PC-9 (cell line): Measurements from ENCODE around the gene HHIPL1. TPM values are rescaled to one million over a fixed set of nuclear protein-coding genes. Genes with fewer than 3 reads are reported as not detected.

Experiments
- BruUV-seq: library from RNA; stranded (reverse); fragments of 400-500 nt; replicated peaks from 2 replicates; lab custom pipeline; 2021; lab: Mats Ljungman, UMichigan
- CTCF ChIA-PET: fragments of 300-600 bp; sonication (Branson Sonifier 250); formaldehyde crosslinking; loops from one replicate; lab custom pipeline; 2022; ENCODE audit warnings: antibody characterized with exemption; lab: Charles Lee
- POLR2A ChIA-PET: fragments of 300-600 bp; sonication (Branson Sonifier 250); formaldehyde crosslinking; loops from one replicate; lab custom pipeline; 2022; ENCODE audit warnings: antibody characterized with exemption; ENCODE audit not compliant: unreplicated experiment; lab: Charles Lee
- DNase-seq, 2 experiments: peaks; one replicate each; pipeline versions ENCODE4 v3.0.0 to v3.0.0-alpha.2; 2015 to 2022; ENCODE audit warnings: mixed read lengths in 1 of 2
- H2AFZ ChIP-seq: fragments of 200-600 bp; sonication (generic); 2 replicates; pipeline ENCODE4 v1.8.1; 2017; ENCODE audit warnings: antibody characterized with exemption
- H3F3A ChIP-seq: fragments of 200-600 bp; sonication (generic); 2 replicates; pipeline ENCODE4 v1.8.1; 2017; ENCODE audit warnings: antibody characterized with exemption, mild to moderate bottlenecking, low read depth; ENCODE audit not compliant: insufficient read depth
- H3K27ac ChIP-seq: fragments of 200-600 bp; sonication (generic); 2 replicates; pipeline ENCODE4 v1.6.1; 2016; ENCODE audit warnings: mixed run types
- H3K27me3 ChIP-seq: fragments of 200-600 bp; sonication (generic); 2 replicates; pipeline ENCODE4 v1.6.1; 2016; ENCODE audit warnings: low read depth, mixed run types; ENCODE audit not compliant: insufficient read depth
- H3K36me3 ChIP-seq: fragments of 200-600 bp; sonication (generic); 2 replicates; pipeline ENCODE4 v1.6.1; 2016; ENCODE audit warnings: low read depth, mixed run types
- H3K4me1 ChIP-seq: fragments of 200-600 bp; sonication (generic); replicated peaks from 2 replicates; pipeline ENCODE4 v1.6.1; 2016; ENCODE audit warnings: mixed run types; ENCODE audit not compliant: insufficient read depth
- H3K4me2 ChIP-seq: fragments of 200-600 bp; sonication (generic); 2 replicates; pipeline ENCODE4 v1.6.1; 2017; ENCODE audit warnings: mixed run types
- H3K4me3 ChIP-seq: fragments of 200-600 bp; sonication (generic); 2 replicates; pipeline ENCODE4 v1.6.1; 2016; ENCODE audit warnings: mixed run types
- H3K79me2 ChIP-seq: fragments of 200-600 bp; sonication (generic); 2 replicates; pipeline ENCODE4 v1.6.1; 2017; ENCODE audit warnings: low read depth, mixed run types
- H3K9me2 ChIP-seq: fragments of 200-600 bp; sonication (generic); 2 replicates; pipeline ENCODE4 v1.8.1; 2017; ENCODE audit warnings: mild to moderate bottlenecking; ENCODE audit not compliant: insufficient read depth
- H3K9me3 ChIP-seq: fragments of 200-600 bp; sonication (generic); 2 replicates; pipeline ENCODE4 v1.8.1; 2016; ENCODE audit warnings: low read depth; ENCODE audit not compliant: insufficient read depth
- H4K20me1 ChIP-seq: fragments of 200-600 bp; sonication (generic); 2 replicates; pipeline ENCODE4 v1.8.1; 2017; ENCODE audit not compliant: insufficient read depth
- CTCF ChIP-seq: fragments of 200-600 bp; sonication (generic); conservative IDR thresholded peaks from 2 replicates; pipeline ENCODE4 v1.6.1; 2017; ENCODE audit warnings: mixed run types, antibody characterized with exemption, mild to moderate bottlenecking, moderate library complexity
- EZH2 ChIP-seq: fragments of 200-600 bp; sonication (generic); IDR thresholded peaks from 2 replicates; pipeline ENCODE4 v1.8.0; 2017; ENCODE audit warnings: antibody characterized with exemption, low read depth
- intact Hi-C: fragments of 100-400 bp; cut with micrococcal nuclease; formaldehyde crosslinking; loops from one replicate; pipeline ENCODE4 v1.10.0; 2022; ENCODE audit not compliant: unreplicated experiment
- total RNA-seq: library from RNA; stranded (reverse); gene quantifications from 2 replicates; pipeline ENCODE4 v1.2.3, GENCODE V29; 2021

Gene HHIPL1
- total RNA-seq, 1 experiment from 2014 or later, result 0.28 TPM

- Histone ChIP-seq H3K36me3 (no peaks in the 10 kb centered on the region), H3K9me3 (no peaks in the 10 kb centered on the region), H3F3A (no peaks in the 10 kb centered on the region), H3K4me1 (no peaks in the 10 kb centered on the region), H3K27ac (no peak overlapping the region), H3K4me3 (no peak overlapping the region), H3K4me2 (no peak overlapping the region), H3K27me3 (no peaks in the 10 kb centered on the region), H2AFZ (no peak overlapping the region), H3K9me2 (no peaks in the 10 kb centered on the region), H4K20me1 (no peaks in the 10 kb centered on the region), H3K79me2 (no peaks in the 10 kb centered on the region)
- ChIA-PET CTCF (no interaction called here), POLR2A (no interaction called here)
- no TSS peak for BruUV-seq
- DNase-seq, result no peak
- intact Hi-C loops, result no loop called here
- no peak for TF ChIP-seq CTCF
- no peak for TF ChIP-seq EZH2
Observed at GRCh38 chr14:99608591-99608990, 36.3 kb upstream of the HHIPL1 start.

DNA sequence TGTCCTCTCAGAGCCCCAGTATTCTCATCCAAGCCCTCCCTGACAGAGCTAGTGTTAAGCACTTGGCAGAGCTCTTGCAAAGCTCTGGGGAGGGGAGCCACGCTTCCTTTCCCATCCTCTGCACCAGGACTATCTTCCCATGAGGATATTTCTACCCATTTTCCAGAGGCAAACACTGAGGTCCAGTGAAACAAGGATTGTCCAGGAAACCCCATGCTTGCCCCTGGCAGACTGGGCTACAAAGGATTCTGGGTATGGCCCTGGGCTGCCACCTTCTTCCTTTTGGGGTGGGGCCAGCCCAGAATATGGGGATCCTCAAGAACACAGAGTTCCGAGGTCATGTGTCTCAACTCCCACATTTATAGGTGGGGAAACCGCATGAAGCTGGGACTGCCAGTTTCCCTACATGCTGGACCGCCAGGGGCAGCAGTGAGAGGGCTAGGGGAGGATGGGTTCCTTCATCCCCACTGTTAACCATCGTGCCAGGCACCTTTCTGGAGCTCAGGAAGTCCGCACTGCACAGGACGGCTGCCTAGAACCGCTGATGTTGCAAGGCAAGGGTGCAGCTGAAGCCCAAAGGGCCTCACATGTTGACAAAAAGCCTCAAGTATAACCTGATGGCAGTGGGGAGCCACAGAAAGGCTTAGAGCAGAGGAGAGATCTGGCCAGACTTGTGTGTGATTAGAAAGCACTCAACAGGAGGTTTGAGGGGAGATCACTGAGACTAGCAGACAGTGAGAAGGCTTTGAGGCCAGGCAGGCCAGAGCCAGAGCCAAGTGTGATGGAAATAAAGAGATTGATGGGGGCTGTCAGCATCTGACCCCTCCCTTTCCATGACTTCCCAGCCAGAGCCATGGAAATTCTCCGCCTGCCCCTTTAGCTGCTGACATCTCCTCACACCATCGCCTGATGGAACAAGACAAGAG lies 35.4 kb upstream of the HHIPL1 start:
- Histone ChIP-seq H3K4me3 (no peak overlapping the region), H3K27ac (no peak overlapping the region), H3K4me1 (no peaks in the 10 kb centered on the region), H3K4me2 (no peak overlapping the region), H4K20me1 (no peaks in the 10 kb centered on the region), H3F3A (no peaks in the 10 kb centered on the region), H3K9me3 (no peaks in the 10 kb centered on the region), H2AFZ (no peak overlapping the region), H3K79me2 (no peaks in the 10 kb centered on the region), H3K36me3 (no peaks in the 10 kb centered on the region), H3K9me2 (no peaks in the 10 kb centered on the region), H3K27me3 (no peaks in the 10 kb centered on the region)
- BruUV-seq, result no TSS peak
- TF ChIP-seq EZH2 (no peak), CTCF (no peak)
- no peak for DNase-seq
- intact Hi-C loops, result no loop called here
- CTCF ChIA-PET, result no interaction called here
- POLR2A ChIA-PET, result no interaction called here

GRCh38 chr14:99611646-99612045 lies 33.3 kb upstream of the HHIPL1 start:
- H3K9me3 ChIP-seq, result no peaks in the 10 kb centered on the region
- no peak overlapping the region for H3K4me3 ChIP-seq
- POLR2A ChIA-PET, result interaction anchor here (0.9 kb wide), 1 partner anchor 67 kb away, joined by 4 read pairs; no protein-coding TSS in a partner anchor
- no peaks in the 10 kb centered on the region for H3K27me3 ChIP-seq
- H3K79me2 ChIP-seq, result no peaks in the 10 kb centered on the region
- H3K4me2 ChIP-seq, result no peak overlapping the region
- H2AFZ ChIP-seq, result no peak overlapping the region
- H3F3A ChIP-seq, result no peaks in the 10 kb centered on the region
- no peak overlapping the region for H3K27ac ChIP-seq
- H3K36me3 ChIP-seq, result no peaks in the 10 kb centered on the region
- CTCF ChIA-PET, result no interaction called here
- H4K20me1 ChIP-seq, result no peaks in the 10 kb centered on the region
- no peaks in the 10 kb centered on the region for H3K4me1 ChIP-seq
- intact Hi-C loops, result no loop called here
- TF ChIP-seq EZH2 (no peak), CTCF (no peak)
- DNase-seq, result no peak
- no peaks in the 10 kb centered on the region for H3K9me2 ChIP-seq
- BruUV-seq, result no TSS peak
